HG03066 (cell line): ENCODE data around the gene MPI.
"Not testable (repeated sequence)": the region's sequence is repeated elsewhere in the genome, so short reads cannot be mapped to it uniquely, and the experiment has no call there.

Source experiments
- ATAC-seq: cut with Tn5 transposase; IDR thresholded peaks from one replicate; pipeline ENCODE4 v1.9.1; 2021; ENCODE audit warnings: low read depth; ENCODE audit not compliant: unreplicated experiment

The MPI gene

DNA sequence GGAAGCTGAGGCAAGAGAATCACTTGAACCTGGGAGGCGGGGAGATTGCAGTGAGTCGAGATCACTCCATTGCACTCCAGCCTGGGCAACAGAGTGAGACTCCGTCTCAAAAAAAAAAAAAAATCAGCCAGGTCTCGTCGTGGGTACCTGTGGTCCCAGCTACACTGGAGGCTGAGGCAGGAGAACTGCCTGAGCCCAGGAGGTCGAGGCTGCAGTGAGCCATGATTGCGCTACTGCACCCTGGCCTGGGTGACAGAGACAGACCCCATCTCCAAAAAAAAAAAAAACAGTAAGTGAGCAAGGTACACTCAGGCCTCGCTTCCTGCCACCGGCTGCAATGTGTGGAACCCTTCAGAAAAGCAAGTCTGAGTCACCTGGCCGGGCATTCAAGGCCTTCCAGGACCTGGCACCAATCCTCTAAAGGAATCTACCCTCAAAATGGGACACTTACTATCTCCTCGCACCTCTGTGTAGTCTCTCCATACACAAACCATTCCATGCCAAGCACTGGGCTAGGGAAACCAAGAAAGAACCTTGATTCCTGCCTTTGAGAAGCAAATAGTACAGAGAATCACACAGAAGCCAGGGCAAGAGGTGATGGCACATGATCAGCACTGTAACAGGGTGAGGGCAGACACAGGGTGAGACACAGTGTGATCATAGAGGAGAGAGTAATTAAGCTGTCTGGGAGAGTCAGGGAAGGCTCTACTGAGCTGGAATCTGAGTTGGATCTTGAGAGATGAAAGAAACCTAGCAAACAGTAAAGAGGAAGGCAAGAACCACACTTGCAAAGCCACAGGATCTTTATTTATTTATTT is 26.4 kb upstream of the MPI start:
- no peak for ATAC-seq

DNA sequence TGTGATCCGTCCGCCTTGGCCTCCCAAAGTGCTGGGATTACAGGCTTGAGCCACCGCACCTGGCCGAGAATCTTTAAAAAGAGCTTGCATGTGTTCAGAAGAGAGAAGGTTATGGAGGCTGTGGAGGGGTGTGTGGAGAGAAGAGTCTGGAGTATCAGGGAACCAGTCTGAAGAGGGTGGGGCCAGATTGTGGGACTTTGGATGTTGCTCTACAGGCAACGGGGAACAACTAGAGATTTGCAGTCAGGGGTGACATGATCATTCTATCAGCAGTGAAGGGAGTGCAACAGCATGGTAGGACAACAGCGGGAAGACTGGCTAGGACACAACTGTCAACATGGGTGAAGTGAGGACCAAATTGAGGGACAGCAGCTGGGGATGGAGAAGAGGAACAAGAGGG is 25.5 kb upstream of the MPI start:
- no peak for ATAC-seq

DNA sequence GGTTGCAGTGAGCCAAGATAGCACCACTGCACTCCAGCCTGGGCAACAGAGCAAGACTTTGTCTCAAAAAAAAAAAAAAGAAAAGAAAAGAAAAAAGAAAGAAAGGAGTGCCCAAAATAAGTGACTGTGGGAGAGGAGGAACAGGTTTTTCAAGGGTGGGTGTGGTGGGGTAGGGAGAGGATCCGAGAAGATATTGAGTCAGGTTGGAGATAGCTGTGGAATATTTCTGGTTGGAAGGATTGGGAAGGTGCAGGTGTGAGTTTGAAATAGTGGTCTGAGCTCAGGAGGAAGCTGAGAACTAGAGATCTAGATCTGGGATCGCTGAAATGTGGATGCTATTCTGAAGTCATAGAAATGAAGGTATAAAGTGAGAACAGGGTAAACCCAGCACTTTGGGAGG is 24.5 kb upstream of the MPI start:
- ATAC-seq, result no peak

DNA sequence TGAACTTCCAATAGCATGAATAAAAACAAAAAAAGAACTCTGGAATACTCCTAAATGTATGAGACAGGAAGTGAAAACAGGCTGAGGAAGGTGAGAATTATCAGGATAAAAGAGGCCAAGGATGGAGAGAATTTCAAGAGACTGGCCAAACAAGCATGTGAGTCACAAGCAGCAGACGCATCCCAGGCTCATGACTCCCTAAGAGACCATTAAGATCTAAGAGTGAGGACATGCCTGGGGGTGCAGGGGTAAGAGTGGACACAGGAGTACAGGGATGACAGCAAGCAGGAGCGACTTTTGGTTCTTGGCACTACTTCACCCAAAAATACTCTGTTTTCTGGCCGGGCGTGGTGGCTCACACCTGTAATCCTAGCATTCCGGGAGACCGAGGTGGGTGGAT is 23.8 kb upstream of the MPI start:
- ATAC-seq, result no peak

DNA sequence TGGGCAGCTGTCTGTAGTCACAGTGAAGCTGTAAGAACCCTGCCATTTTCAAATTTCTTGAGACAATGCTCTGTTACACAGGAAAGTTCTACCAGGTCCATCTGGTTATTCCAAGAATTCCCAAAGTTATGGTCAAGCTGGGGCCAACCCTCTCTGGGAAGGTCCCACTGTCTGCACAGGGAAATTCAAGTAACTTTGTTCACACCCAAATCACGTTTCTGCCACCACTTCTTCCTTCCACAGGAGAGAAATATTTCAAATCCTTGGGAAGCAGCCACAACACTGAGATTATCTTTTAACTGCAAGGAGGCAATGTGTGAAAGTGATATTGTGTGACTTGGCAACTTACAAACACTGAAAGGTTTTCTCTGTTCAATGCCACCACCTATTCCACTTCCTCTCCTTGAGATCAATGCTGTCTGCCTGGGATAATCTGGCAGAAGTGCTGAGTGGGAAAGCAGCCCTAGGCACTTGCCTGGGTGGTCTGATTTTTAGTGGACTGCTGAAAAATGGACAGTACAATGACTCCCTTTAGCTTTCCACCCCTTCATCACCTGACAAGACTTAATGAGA is 22.3 kb upstream of the MPI start:
- no peak for ATAC-seq

DNA sequence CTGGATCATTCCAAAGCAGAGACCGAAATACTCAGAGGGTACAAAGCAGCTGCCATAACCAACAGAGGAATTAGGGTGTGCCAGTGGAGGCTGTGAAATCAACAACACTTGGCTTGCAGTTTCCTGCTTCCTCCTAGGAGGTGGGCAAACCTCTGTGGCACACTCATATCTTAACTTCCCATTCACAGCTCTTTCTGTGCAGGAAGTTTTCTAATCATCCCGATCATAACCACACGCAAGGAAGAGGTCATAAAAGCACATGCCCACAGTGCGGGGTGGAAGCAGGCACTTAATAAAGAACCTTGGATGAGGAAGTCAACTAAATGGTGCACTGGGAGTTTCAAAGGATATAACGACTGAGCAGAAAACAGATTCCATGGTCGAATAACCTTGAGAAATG is 21.8 kb upstream of the MPI start:
- no peak for ATAC-seq

DNA sequence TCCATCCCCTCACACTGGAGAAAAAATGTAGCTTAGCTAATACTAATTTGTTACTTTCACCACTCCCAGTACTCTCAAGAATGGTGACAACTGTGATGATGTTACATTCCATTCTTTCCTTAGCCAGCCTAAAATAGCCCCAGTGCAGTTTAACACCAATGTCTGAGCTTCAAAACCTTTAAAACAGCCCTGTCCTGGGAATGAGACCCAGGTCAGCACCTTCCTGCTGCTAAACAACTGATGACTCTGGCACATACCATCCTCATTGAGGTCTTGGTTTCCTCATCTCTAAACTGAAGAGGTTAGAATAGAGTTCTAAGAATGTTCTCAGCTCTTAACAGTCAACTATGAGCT is 20.5 kb upstream of the MPI start:
- ATAC-seq, result no peak

DNA sequence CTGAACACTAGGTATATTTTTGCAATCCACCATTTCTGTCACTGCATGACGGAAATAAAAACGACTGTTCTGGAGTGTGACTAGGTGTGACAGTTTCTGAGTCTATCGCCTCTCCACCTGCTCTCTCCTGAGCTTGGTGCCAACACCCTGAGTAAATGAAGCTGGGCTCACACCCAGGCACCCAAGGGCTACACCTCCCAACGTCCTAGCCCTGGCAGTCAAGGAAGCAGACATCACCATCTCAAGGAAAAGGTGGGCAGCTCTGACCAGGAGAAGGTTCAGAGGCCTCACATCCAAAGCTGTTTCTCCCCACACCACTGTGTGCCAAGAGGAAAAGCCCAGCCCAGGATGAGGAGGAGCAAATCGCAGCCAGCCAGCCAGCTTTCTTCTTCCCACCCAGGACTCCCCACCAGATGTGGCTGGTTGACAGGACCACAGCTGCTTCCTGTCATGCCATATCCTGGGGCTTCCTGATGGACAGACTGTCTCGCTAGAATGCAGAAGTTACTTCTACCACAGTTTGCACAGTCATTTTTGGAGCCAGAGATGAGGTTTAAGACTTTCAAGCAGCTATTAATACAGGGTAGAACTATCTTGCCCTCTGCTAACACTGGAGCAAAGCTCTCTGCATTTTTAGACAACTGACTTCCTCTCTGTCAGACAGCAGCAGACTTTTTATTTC is 20.0 kb upstream of the MPI start:
- ATAC-seq, result peak; percentile 42

DNA sequence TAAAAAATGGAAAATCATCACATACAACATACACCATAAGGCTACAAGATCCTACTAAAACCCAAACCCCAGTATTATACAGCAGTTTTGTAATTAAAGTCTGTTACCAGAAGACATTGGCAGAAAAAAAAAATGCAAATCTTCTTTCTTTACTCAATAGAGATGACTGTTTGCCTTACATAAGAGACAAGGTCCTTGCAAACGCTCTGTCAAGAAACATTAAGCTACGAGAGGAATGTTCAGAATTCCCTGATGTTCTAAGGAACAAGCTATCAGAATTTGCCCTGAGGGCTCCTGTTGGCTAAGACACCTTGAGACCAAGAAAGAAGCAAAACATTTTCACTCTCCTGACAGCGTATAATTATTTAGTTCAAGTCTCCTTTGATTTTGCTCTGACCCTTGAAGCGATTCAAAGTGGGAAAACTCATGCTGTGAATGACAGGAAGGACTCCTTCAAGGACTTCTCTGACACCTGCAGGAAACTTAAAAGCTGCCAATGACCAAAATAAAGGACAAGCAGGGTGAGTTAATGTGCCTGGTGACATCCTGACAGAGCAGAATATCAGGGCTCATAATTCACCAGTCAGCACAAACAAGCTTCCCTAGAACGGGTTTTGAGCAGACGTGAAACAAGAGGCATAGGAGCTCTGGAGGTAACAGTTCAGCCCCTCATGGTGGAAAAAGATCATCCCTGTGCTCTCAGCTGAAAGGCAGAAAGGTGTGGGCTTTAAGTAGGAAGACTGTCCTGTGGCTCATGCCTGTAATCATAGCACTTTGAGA is 19.2 kb upstream of the MPI start:
- ATAC-seq, result no peak

DNA sequence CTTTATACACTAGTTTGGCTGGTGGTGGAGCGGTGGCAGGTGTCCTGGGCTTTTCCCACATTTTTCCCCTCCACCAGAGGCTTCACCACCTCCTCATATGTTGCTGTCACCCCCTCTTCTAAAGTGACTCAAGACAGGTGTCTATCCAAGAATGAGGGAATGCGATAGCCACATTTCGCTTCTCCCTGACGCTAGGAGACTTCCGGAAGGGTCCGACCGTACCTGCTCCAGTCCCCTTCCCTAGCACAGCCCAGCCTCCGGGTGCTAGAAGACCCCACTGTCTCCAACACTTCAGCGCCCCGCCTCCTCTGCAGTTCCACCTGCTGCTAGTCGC is 17.2 kb upstream of the MPI start:
- ATAC-seq, result no peak

DNA sequence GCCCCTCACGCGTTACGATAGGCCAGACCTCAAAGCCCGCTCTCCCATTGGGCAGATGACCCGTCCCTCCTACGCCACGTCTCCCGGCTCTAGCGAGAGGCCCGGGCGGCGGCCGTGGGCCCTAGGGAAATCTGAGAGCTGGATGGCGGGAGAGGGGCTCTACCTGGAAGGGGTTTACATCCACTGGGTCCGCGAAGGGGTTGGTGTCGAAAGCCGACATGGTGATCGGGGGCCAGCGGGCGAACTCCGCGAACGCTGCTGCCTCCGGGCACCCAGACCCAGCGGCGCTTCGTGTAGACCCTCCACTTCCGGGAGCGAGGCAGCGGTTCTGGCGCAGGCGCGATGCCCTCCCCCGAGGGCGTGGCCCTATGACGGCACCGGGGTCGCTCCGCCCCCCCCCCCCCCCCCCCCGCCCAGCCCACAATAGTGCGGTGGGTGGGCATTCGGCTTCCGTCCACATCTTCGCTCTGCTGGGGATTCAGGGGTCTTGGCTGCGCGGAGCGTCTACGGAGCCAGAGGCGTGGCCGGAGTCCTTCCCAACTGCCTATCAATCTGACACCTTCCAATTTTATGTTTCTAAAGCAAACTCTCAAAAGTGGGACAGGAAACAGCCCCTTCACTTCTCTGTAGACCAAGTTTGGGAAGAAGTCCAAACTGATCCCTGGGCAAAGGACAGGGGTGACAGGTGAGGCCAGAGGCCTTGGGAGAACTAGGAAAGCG is 16.6 kb upstream of the MPI start, which contains the start of gene SCAMP2:
SCAMP2 (minus strand) TSS at position 330 of the 720 bp plus-strand sequence; CDS start at position 220, 110 bp downstream.
- ATAC-seq, result peak; percentile 76

DNA sequence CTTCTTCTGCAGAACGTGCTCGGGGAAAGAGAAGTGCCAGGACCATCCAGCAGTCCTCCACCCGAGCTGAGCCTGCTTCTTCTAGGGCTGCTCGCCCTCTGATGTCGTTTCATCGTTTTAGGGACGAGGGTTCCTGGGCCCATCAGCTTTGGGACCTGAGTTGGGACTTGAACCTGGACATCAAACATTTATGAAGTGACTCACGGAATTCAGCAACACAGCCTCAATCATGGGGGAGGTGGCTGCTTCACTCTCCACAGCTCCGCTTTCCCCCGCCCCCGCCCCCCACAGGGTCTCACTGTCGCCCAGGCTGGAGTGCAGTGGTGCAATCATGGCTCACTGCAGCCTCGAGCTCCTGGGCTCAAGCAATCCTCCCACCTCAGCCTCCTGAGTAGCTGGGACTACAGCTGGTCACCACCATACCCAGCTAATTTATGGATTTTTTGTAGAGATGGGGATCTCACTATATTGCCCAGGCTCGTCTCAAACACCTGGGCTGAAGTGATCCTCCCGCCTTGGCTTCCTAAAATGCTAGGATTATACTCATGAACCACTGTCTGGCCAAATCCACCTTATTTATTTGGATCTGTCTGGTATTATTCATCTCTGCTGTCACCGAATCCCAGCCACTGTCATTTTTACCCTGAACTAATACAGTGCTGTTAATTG is 16.0 kb upstream of the MPI start:
- ATAC-seq, result no peak

DNA sequence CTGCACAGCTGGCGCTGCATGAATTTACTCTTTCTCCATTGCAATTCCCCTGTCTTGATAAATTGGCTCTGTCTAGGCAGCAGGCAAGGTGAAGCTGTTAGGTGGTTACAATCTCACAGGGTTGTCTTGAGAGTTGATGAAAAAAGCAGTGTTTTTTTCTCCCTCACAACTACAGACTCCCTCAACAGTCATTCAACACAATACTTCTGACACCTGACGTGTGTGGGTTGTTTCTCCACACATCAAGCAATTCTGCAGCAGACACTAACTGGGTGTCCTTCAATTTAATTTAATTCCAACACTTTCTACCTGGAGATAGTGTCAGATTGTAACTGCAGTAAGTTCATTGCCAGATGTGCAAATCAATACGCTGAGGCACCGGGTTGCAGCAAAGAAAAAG is 11.6 kb upstream of the MPI start:
- ATAC-seq, result no peak

DNA sequence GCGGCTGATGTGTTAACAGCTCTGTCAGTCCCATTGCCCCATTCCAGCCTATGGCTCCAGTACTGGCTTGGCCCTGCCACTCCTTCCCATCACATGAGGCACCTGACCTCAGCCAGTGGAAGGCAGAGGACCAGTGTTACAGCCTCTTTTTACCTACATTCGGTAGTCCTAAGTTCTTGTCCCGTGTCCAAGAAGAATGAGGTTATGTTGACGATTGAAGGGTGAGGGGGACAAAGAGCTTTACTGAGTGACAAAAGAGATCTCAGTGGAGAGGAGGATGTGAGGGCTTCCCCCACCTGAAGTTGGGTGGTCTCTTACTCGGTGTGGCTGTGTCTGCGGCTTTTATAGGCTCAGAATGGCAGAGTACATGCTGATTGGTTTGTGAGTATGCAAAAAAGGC is 7.3 kb upstream of the MPI start:
- ATAC-seq, result no peak

DNA sequence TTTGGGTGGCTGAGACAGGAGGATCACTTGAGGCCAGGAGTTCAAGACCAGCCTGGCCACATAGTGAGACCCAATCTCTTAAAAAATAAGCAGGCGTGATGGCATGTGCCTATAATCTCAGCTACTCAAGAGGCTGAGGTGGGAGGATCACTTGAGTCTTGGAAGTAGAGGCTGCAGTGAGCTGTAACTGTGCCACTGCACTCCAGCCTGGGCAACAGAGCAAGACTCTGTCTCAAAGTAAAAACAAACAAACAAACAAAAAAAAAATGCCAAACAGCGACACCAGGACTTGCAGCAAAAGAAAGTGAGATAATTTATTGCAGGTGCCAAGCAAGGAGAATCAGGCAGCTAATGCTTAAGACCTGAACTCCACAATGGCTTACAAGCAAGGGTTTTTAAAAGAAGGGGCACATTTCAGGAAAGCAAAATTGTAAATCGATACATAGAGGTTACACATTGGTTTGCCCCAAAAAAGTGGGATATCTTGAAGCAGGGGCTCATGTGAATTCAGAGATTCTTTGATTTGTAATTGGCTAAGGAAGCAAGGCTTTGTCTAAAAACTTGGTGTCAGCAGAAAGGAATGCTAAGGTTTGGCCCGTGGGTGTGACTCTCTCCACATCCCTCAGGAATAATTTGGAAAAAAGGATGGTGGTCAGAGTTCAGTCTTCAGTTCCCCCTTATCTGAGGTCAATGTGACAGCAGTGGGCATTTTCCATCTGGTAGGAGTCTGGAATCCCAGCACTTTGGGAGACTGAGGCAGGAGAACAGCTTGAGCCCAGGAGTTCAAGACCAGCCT is 5.2 kb upstream of the MPI start:
- ATAC-seq, result no peak

DNA sequence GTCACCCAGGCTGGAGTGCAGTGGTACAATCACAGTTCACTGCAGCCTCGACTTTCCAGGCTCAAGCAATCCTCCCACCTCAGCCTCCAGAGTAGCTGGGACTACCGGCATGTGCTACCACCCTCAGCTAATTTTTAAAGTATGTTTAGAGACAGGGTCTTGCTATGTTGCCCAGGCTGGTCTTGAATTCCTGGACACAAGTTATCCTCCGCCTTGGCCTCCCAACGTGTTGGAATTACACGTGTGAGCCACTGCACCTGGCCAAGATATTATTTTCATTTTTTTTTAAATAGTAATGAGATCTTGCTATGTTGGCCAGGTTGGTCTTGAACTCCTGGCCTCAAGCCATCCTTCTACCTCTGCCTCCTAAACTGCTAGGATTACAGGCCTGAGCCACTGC is 4.4 kb upstream of the MPI start:
- ATAC-seq, result no peak

DNA sequence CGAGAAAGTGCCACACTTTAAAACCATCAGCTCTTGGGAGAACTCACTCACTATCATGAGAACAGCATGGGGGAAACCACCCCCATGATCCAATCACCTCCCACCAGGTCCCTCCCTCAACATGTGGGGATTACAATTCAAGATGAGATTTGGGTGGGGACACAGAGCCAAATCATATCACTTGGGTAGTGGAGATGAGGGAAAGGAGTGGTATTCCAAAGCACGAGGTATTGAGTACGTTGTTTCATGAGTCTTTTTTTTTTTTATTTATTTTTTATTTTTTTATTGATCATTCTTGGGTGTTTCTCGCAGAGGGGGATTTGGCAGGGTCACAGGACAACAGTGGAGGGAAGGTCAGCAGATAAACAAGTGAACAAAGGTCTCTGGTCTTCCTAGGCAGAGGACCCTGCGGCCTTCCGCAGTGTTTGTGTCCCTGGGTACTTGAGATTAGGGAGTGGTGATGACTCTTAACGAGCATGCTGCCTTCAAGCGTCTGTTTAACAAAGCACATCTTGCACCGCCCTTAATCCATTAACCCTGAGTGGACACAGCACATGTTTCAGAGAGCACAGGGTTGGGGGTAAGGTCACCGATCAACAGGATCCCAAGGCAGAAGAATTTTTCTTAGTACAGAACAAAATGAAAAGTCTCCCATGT is 2.2 kb upstream of the MPI start:
- not testable (repeated sequence) for ATAC-seq

DNA sequence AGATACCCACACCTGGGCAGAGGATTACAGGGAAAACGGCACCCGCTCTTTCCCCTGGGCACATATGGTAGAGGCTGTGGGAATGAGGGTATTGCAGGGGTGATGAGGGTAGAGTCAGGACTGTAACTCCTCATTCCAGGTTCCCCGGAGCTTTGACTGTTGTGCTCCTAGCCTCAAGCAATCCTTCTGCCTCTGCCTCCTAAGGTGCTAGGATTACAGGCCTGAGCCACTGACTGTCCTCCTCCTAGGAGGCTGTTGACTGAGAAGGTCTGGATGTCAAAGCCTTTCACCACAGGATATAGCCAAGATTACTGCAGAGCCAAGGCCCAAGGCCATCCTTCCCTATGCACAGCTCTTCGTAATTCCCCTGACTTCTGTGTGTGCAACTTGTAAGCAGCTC is 1.1 kb upstream of the MPI start:
- no peak for ATAC-seq

DNA sequence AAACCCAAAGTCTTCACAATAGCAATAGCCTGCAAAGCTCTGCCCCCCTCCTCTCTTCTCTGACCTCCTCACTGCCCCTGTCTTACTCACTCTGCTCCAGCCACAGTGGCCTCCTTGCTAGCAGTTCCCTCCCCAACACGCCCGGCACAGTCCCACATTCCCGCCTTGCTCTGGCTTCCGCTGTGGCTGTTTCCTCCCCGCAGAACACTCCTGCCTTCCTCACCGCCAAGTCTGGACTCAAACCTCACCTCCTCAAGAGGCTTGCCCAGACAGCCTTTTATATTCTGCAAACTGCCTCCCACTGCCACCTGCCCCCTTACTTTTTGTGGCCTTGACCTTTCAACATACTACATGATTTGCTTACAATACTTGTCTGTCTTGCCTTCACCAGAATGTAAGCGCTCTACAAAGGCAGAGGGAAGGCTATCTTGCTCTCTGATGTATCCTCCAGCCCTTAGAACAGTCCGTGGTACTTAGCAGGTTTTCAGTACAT is 406 bp upstream of the MPI start:
- no peak for ATAC-seq
